Endothelial cell of umbilical vein (primary cell): ENCODE measurements around the gene TMEM62. TPM values are rescaled to one million over a fixed set of nuclear protein-coding genes. Genes with fewer than 3 reads are reported as not detected.

Experiments
- BruUV-seq: library from RNA; stranded (reverse); fragments of 400-500 nt; replicated peaks from 2 replicates; lab custom pipeline; 2021; lab: Mats Ljungman, UMichigan
- CTCF ChIA-PET: fragments of 300-600, 350-600 bp; sonication (Branson Sonifier 250); formaldehyde crosslinking; loops from one replicate; lab custom pipeline; 2021; ENCODE audit warnings: antibody characterized with exemption, inconsistent platforms; lab: Charles Lee
- POLR2A ChIA-PET: fragments of 300-600, 350-600 bp; sonication (Branson Sonifier 250); formaldehyde crosslinking; loops from one replicate; lab custom pipeline; 2021; ENCODE audit warnings: antibody characterized with exemption, inconsistent platforms; lab: Charles Lee
- DNase-seq: peaks from one replicate; pipeline ENCODE4 v3.0.0-alpha.2; 2011; ENCODE audit warnings: low read depth, low spot score
- FAIRE-seq: peaks from 2 replicates; lab custom pipeline; 2011; peaks lifted over from hg19 to GRCh38; lab: Jason Lieb, UNC
- H2AFZ ChIP-seq: 2 replicates; pipeline ENCODE4 v1.6.0; 2012; ENCODE audit warnings: low read depth, low read length, control low read depth, inconsistent platforms
- H3K27ac ChIP-seq: 2 replicates; pipeline ENCODE4 v1.5.1; 2011; ENCODE audit warnings: low read depth, mild to moderate bottlenecking, control low read depth, low read length, moderate library complexity; ENCODE audit not compliant: insufficient read depth
- H3K27me3 ChIP-seq, 2 experiments: 2 replicates each; pipeline versions ENCODE4 v1.6.0 to v1.6.1; 2011; ENCODE audit warnings: low read length in 2 of 2, mixed read lengths in 1 of 2; ENCODE audit not compliant: control insufficient read depth in 2 of 2, insufficient read depth in 2 of 2
- H3K36me3 ChIP-seq, 2 experiments: 2 replicates in 1 of 2; 3 replicates in 1 of 2; pipeline ENCODE4 v1.5.1; 2011; ENCODE audit warnings: low read length in 2 of 2, mild to moderate bottlenecking in 1 of 2, moderate library complexity in 1 of 2; ENCODE audit not compliant: control insufficient read depth in 2 of 2, insufficient read depth in 2 of 2; ENCODE audit errors: extremely low read depth in 1 of 2
- H3K4me1 ChIP-seq: 3 replicates; pipeline ENCODE4 v1.5.1; 2011; ENCODE audit warnings: mild to moderate bottlenecking, low read length; ENCODE audit not compliant: control insufficient read depth, insufficient read depth; ENCODE audit errors: extremely low read depth
- H3K4me2 ChIP-seq: 2 replicates; pipeline ENCODE4 v1.6.1; 2011; ENCODE audit warnings: low read length, control low read depth, mixed read lengths; ENCODE audit not compliant: insufficient read depth
- H3K4me3 ChIP-seq, 3 experiments: fragments of 200-600 bp in 1 of 3; sonication (generic), shearing (Covaris generic) in 1 of 3; replicated peaks in 1 of 3; 2 replicates each; pipeline ENCODE4 v1.5.1; 2011 to 2016; ENCODE audit warnings: control low read depth in 3 of 3, low read length in 3 of 3, mild to moderate bottlenecking in 2 of 3, inconsistent platforms in 1 of 3, low read depth in 1 of 3, moderate library complexity in 1 of 3; ENCODE audit not compliant: insufficient read depth in 1 of 3
- H3K79me2 ChIP-seq: 2 replicates; pipeline ENCODE4 v1.6.0; 2012; ENCODE audit warnings: low read length, inconsistent platforms; ENCODE audit not compliant: control insufficient read depth, insufficient read depth
- H3K9ac ChIP-seq: replicated peaks from 2 replicates; pipeline ENCODE3; 2011; ENCODE audit warnings: low read length, control low read depth; ENCODE audit not compliant: insufficient read depth; ENCODE audit errors: extremely low read depth
- H3K9me1 ChIP-seq: replicated peaks from 3 replicates; pipeline ENCODE4 v1.6.0; 2011; ENCODE audit warnings: mild to moderate bottlenecking, low read length; ENCODE audit not compliant: control insufficient read depth, insufficient read depth; ENCODE audit errors: extremely low read depth
- H3K9me3 ChIP-seq: replicated peaks from 2 replicates; pipeline ENCODE4 v1.5.1; 2012; ENCODE audit warnings: low read length, inconsistent platforms; ENCODE audit not compliant: control insufficient read depth, insufficient read depth
- H4K20me1 ChIP-seq: replicated peaks from 2 replicates; pipeline ENCODE3; 2011; ENCODE audit warnings: mild to moderate bottlenecking, low read length; ENCODE audit not compliant: control insufficient read depth, insufficient read depth; ENCODE audit errors: extremely low read depth
- CTCF ChIP-seq, 2 donors: IDR thresholded peaks; 1 replicate in 1 of 2; 2 replicates in 1 of 2; pipeline ENCODE4 v1.5.1; 2011; ENCODE audit warnings: low read length in 2 of 2, mild to moderate bottlenecking in 2 of 2, moderate library complexity in 2 of 2, control low read depth in 1 of 2, inconsistent platforms in 1 of 2, low read depth in 1 of 2; ENCODE audit not compliant: insufficient read depth in 1 of 2; ENCODE audit errors: extremely low read depth in 1 of 2
- EZH2 ChIP-seq: IDR thresholded peaks from 2 replicates; pipeline ENCODE4 v1.6.1; 2012; ENCODE audit warnings: borderline replicate concordance, low read depth, mild to moderate bottlenecking, moderate library complexity, low read length, inconsistent platforms; ENCODE audit not compliant: severe bottlenecking
- FOS ChIP-seq: IDR thresholded peaks from 2 replicates; pipeline ENCODE4 v1.6.1; 2011; ENCODE audit warnings: mild to moderate bottlenecking, low read length, moderate library complexity, borderline replicate concordance; ENCODE audit not compliant: insufficient read depth
- GATA2 ChIP-seq: IDR thresholded peaks from 2 replicates; pipeline ENCODE4 v1.7.0; 2011; ENCODE audit warnings: low read depth, mild to moderate bottlenecking, moderate library complexity, mixed read lengths, low read length; ENCODE audit not compliant: insufficient read length, insufficient read depth
- JUN ChIP-seq: IDR thresholded peaks from 2 replicates; pipeline ENCODE4 v1.6.1; 2011; ENCODE audit warnings: borderline replicate concordance, low read depth; ENCODE audit not compliant: insufficient read length, insufficient read depth
- MAX ChIP-seq: IDR thresholded peaks from 2 replicates; pipeline ENCODE4 v1.6.1; 2011; ENCODE audit not compliant: insufficient read depth, insufficient read length
- MYC ChIP-seq: IDR thresholded peaks from one replicate; pipeline ENCODE4 v1.6.1; 2011; ENCODE audit warnings: mild to moderate bottlenecking, low read depth, low read length
- POLR2A ChIP-seq: IDR thresholded peaks from 2 replicates; pipeline ENCODE4 v1.6.1; 2012; ENCODE audit warnings: low read depth, mild to moderate bottlenecking, control low read depth, low read length
- POLR2AphosphoS5 ChIP-seq: IDR thresholded peaks from 2 replicates; pipeline ENCODE4 v1.6.1; 2012; ENCODE audit warnings: low read depth, mild to moderate bottlenecking, control low read depth, low read length, moderate library complexity; ENCODE audit not compliant: insufficient read depth
- dilution Hi-C: fragments of 300-500 bp; cut with MboI; formaldehyde crosslinking; loops from one replicate; pipeline ENCODE4 v1.15.0; 2019; ENCODE audit warnings: low sequenced_read_pairs; ENCODE audit not compliant: extremely low pct_ligation_motif_present
- intact Hi-C: fragments of 100-400 bp; cut with micrococcal nuclease; formaldehyde crosslinking; loops from one replicate; pipeline ENCODE4 v1.10.0; 2022
- polyA plus RNA-seq, 4 experiments: library from polyadenylated mRNA; depleted of rRNA in 3 of 4; stranded (reverse) in 3 of 4; unstranded in 1 of 4; fragments of >200 nt; gene quantifications; 2 replicates each; pipeline versions ENCODE4 v1.2.1 to v1.2.3, GENCODE V29; 2011 to 2012; ENCODE audit warnings: missing spikeins in 1 of 4
- total RNA-seq: library from RNA; stranded (reverse); gene quantifications from 2 replicates; pipeline ENCODE4 v1.2.3, GENCODE V29; 2021

TMEM62 gene
- total and polyA plus RNA-seq, 2 donors (not counting 3 experiments of a cell fraction or from before 2014, with no cell fraction given) = 10.4 to 22.2 TPM

- H3K36me3 ChIP-seq = no peaks in the 10 kb centered on the region
- DNase-seq (no peak), FAIRE-seq (no peak)
- H3K4me2 ChIP-seq = peak overlapping the region; percentile 17
- intact Hi-C loops (loop anchor here (5.0 kb wide), 1 partner anchor 77 kb away; the partner anchor contains the start of gene UBR1), dilution Hi-C loops (no loop called here)
- H3K4me3 ChIP-seq = peak overlapping the region in 1 of 3 experiments; percentile 53
- H3K9ac ChIP-seq = no peak overlapping the region
- no peaks in the 10 kb centered on the region for H3K9me3 ChIP-seq
- H3K27ac ChIP-seq = no peak overlapping the region
- ChIA-PET POLR2A (interaction anchor here (0.9 kb wide), 1 partner anchor 11 kb away, joined by 3 read pairs; no protein-coding TSS in a partner anchor), CTCF (interaction anchor here (0.6 to 2.8 kb wide), 7 partner anchors 16 to 101 kb away, joined by 3 to 38 read pairs (median 10); no protein-coding TSS in a partner anchor)
- no TSS peak for BruUV-seq
- no peaks in the 10 kb centered on the region for H3K9me1 ChIP-seq
- H3K79me2 ChIP-seq = peaks cover 3% of the 10 kb centered on the region
- H3K4me1 ChIP-seq = peaks cover 10% of the 10 kb centered on the region
- H2AFZ ChIP-seq = no peak overlapping the region
- TF ChIP-seq JUN (no peak), MAX (no peak), FOS (no peak), EZH2 (no peak), POLR2AphosphoS5 (no peak), POLR2A (no peak), MYC (no peak), GATA2 (no peak), CTCF (IDR thresholded peaks at IDR 0.05; ENCODE audit: extremely low read depth in 1 of 2, insufficient read depth in 1 of 2, low read depth in 1 of 2, low read length in 2 of 2) (no peak)
- H3K27me3 ChIP-seq = no peaks in the 10 kb centered on the region
- no peaks in the 10 kb centered on the region for H4K20me1 ChIP-seq
These were observed 51.2 kb downstream of the TMEM62 start for GRCh38 chr15:43184407-43185124.
